GM23338 (cell line): ENCODE results near the gene NUP88. TPM values are rescaled to one million over a fixed set of nuclear protein-coding genes. Genes with fewer than 3 reads are reported as not detected.
A peak's percentile ranks its signal among the peaks of the same experiment; 100 is the strongest.

Experiments used
- ATAC-seq: fragments of 200-7000 bp; cut with Tn5 transposase; 3 replicates; pipeline ENCODE4 v1.9.1; 2020
- DNase-seq: peaks from one replicate; pipeline ENCODE4 v3.0.0-alpha.2; 2015; ENCODE audit warnings: low spot score
- H2AFZ ChIP-seq: fragments of 200-600 bp; sonication (generic); 2 replicates; pipeline ENCODE4 v1.8.0; 2016; ENCODE audit warnings: antibody characterized with exemption, mild to moderate bottlenecking, moderate library complexity
- H3F3A ChIP-seq: fragments of 200-600 bp; sonication (generic); replicated peaks from 2 replicates; pipeline ENCODE4 v1.8.0; 2017; ENCODE audit warnings: antibody characterized with exemption, mixed run types, low read depth
- H3K27ac ChIP-seq: fragments of 200-600 bp; sonication (generic); 2 replicates; pipeline ENCODE4 v1.6.1; 2016; ENCODE audit warnings: low read depth
- H3K27me3 ChIP-seq: fragments of 200-600 bp; sonication (generic); 2 replicates; pipeline ENCODE4 v1.8.0; 2016; ENCODE audit warnings: mild to moderate bottlenecking, mixed run types, moderate library complexity; ENCODE audit not compliant: insufficient read depth
- H3K36me3 ChIP-seq: fragments of 200-600 bp; sonication (generic); 2 replicates; pipeline ENCODE4 v1.8.0; 2016; ENCODE audit warnings: mild to moderate bottlenecking; ENCODE audit not compliant: insufficient read depth
- H3K4me1 ChIP-seq: fragments of 200-600 bp; sonication (generic); 2 replicates; pipeline ENCODE4 v1.8.0; 2016; ENCODE audit warnings: mild to moderate bottlenecking, moderate library complexity; ENCODE audit not compliant: insufficient read depth
- H3K4me2 ChIP-seq: fragments of 200-600 bp; sonication (generic); 2 replicates; pipeline ENCODE4 v1.7.1; 2017; ENCODE audit warnings: mixed run types
- H3K4me3 ChIP-seq: fragments of 200-600 bp; sonication (generic); 2 replicates; pipeline ENCODE4 v1.6.1; 2016; ENCODE audit warnings: mixed run types
- H3K79me2 ChIP-seq: fragments of 200-600 bp; sonication (generic); replicated peaks from 2 replicates; pipeline ENCODE4 v1.8.0; 2017; ENCODE audit warnings: mild to moderate bottlenecking; ENCODE audit not compliant: insufficient read depth
- H3K9me2 ChIP-seq: fragments of 200-600 bp; sonication (generic); 2 replicates; pipeline ENCODE4 v1.8.0; 2017; ENCODE audit not compliant: insufficient read depth
- H4K20me1 ChIP-seq: fragments of 200-600 bp; sonication (generic); replicated peaks from 2 replicates; pipeline ENCODE4 v1.8.0; 2017; ENCODE audit warnings: mild to moderate bottlenecking; ENCODE audit not compliant: insufficient read depth
- H3K27ac Mint-ChIP-seq: 2 replicates; pipeline ENCODE4 v1.8.0; 2020; ENCODE audit warnings: inconsistent platforms, mild to moderate bottlenecking, moderate library complexity, mixed read lengths
- H3K27me3 Mint-ChIP-seq: 3 replicates; pipeline ENCODE4 v1.8.0; 2022; ENCODE audit warnings: low read depth, mild to moderate bottlenecking, moderate library complexity, mixed read lengths, inconsistent platforms; ENCODE audit not compliant: insufficient read depth, poor library complexity
- H3K36me3 Mint-ChIP-seq: 3 replicates; pipeline ENCODE4 v1.8.0; 2021; ENCODE audit warnings: low read depth, mild to moderate bottlenecking, inconsistent platforms, moderate library complexity, mixed read lengths
- H3K4me1 Mint-ChIP-seq: 3 replicates; pipeline ENCODE4 v1.8.0; 2020; ENCODE audit warnings: mild to moderate bottlenecking, inconsistent platforms, mixed read lengths
- H3K4me3 Mint-ChIP-seq: 3 replicates; pipeline ENCODE4 v1.8.0; 2021; ENCODE audit warnings: moderate library complexity, mild to moderate bottlenecking, inconsistent platforms, mixed read lengths
- H3K9me3 Mint-ChIP-seq: 3 replicates; pipeline ENCODE4 v1.8.0; 2020; ENCODE audit warnings: moderate library complexity, mild to moderate bottlenecking, inconsistent platforms, mixed read lengths
- CREB1 ChIP-seq: fragments of 250-450 bp; sonication (Bioruptor Pico); IDR thresholded peaks from 2 replicates; pipeline ENCODE4 v1.5.0; 2020; ENCODE audit warnings: low read depth, mild to moderate bottlenecking, moderate library complexity
- ETS1 ChIP-seq: IDR thresholded peaks from 2 replicates; pipeline ENCODE4 v1.6.1; 2016; ENCODE audit warnings: antibody characterized with exemption
- EZH2 ChIP-seq: fragments of 200-600 bp; sonication (generic); IDR thresholded peaks from one replicate; pipeline ENCODE4 v1.8.0; 2017; ENCODE audit warnings: antibody characterized with exemption, mild to moderate bottlenecking, low read depth; ENCODE audit not compliant: unreplicated experiment
- EZH2phosphoT487 ChIP-seq: fragments of 200-600 bp; sonication (generic); IDR thresholded peaks from one replicate; pipeline ENCODE4 v1.8.1; 2018; ENCODE audit warnings: antibody characterized with exemption; ENCODE audit not compliant: unreplicated experiment
- JUNB ChIP-seq: IDR thresholded peaks from one replicate; pipeline ENCODE4 v1.6.1; 2016; ENCODE audit warnings: antibody characterized with exemption; ENCODE audit not compliant: unreplicated experiment
- POLR2AphosphoS5 ChIP-seq: IDR thresholded peaks from 2 replicates; pipeline ENCODE4 v1.6.1; 2016; ENCODE audit warnings: antibody characterized with exemption, low read depth
- REST ChIP-seq: IDR thresholded peaks from one replicate; pipeline ENCODE4 v1.6.1; 2018; ENCODE audit warnings: antibody characterized with exemption; ENCODE audit not compliant: unreplicated experiment
- STAT1 ChIP-seq: IDR thresholded peaks from one replicate; pipeline ENCODE4 v1.6.1; 2016; ENCODE audit warnings: antibody characterized with exemption; ENCODE audit not compliant: unreplicated experiment
- ZNF114 ChIP-seq: fragments of 250-450 bp; sonication (Bioruptor Pico); IDR thresholded peaks from 2 replicates; pipeline ENCODE4 v1.5.0; 2020; ENCODE audit warnings: mild to moderate bottlenecking, moderate library complexity
- ZNF462 ChIP-seq: fragments of 250-450 bp; sonication (Bioruptor Pico); IDR thresholded peaks from 2 replicates; pipeline ENCODE4 v1.5.0; 2020; ENCODE audit warnings: mild to moderate bottlenecking, moderate library complexity
- polyA plus RNA-seq: library from polyadenylated mRNA; unstranded; fragments of >200 nt; fragmentation: Nextera tagmentation; extraction: Ambion mirVana; gene quantifications from 2 replicates; pipeline ENCODE4 v1.2.1, GENCODE V29; 2016
- total RNA-seq: library from RNA; depleted of rRNA; stranded (reverse); fragments of >200 nt; shearing (Covaris generic); gene quantifications from 2 replicates; pipeline ENCODE4 v1.2.3, GENCODE V29; 2014

NUP88 gene
- total and polyA plus RNA-seq, 2 experiments from 2014 or later, result 110 to 172 TPM

- peak within 1 kb of the TSS; percentile 89 for H3K27ac ChIP-seq
- peak within 1 kb of the TSS; percentile 86; the same call in 1 of the 2 replicates for H2AFZ ChIP-seq
- Mint-ChIP-seq H3K4me3 (peak within 1 kb of the TSS; percentile 98), H3K4me1 (peaks cover 6% of the 10 kb centered on the region), H3K9me3 (no peaks in the 10 kb centered on the region), H3K36me3 (peaks cover 71% of the 10 kb centered on the region), H3K27me3 (peaks cover 10% of the 10 kb centered on the region), H3K27ac (peak within 1 kb of the TSS; percentile 99)
- H3K79me2 ChIP-seq, result peaks cover 84% of the 10 kb centered on the region
- H3K36me3 ChIP-seq, result peaks cover 51% of the 10 kb centered on the region
- peaks cover 8% of the 10 kb centered on the region for H3K4me1 ChIP-seq
- peak; percentile 92 for DNase-seq
- no peaks in the 10 kb centered on the region for H3K9me2 ChIP-seq
- H4K20me1 ChIP-seq, result peaks cover 24% of the 10 kb centered on the region
- peak within 1 kb of the TSS; percentile 94 for H3K4me3 ChIP-seq
- no peak for TF ChIP-seq REST
- TF ChIP-seq ZNF114 (CRISPR knock-in tag), result no peak
- no peak for TF ChIP-seq EZH2
- no peak for TF ChIP-seq CREB1
- no peak for TF ChIP-seq STAT1
- TF ChIP-seq ETS1, result peak; percentile 70; the same call in 1 of the 2 replicates
- peak; percentile 87 for TF ChIP-seq POLR2AphosphoS5
- peak within 1 kb of the TSS; percentile 100 for H3K4me2 ChIP-seq
- H3F3A ChIP-seq, result no peaks in the 10 kb centered on the region
- ATAC-seq, result peak; percentile 85
- no peaks in the 10 kb centered on the region for H3K27me3 ChIP-seq
These were observed 644 bp upstream of the NUP88 start, which contains the start of gene RPAIN for GRCh38 chr17:5419959-5420653. Gene RPAIN (plus strand): TSS chr17:5420182. CDS start chr17:5420211, 29 bp downstream.

- H3K4me1 ChIP-seq, result peaks cover 8% of the 10 kb centered on the region
- no peaks in the 10 kb centered on the region for H3K9me2 ChIP-seq
- H4K20me1 ChIP-seq, result peaks cover 24% of the 10 kb centered on the region
- H3K9me3 Mint-ChIP-seq, result no peaks in the 10 kb centered on the region
- peak overlapping the region; percentile 98 for H3K4me3 Mint-ChIP-seq
- H3K27me3 ChIP-seq, result no peaks in the 10 kb centered on the region
- ATAC-seq, result peak; percentile 8
- peak overlapping the region; percentile 89 for H3K27ac ChIP-seq
- H3K79me2 ChIP-seq, result peaks cover 87% of the 10 kb centered on the region
- H3K27me3 Mint-ChIP-seq, result peaks cover 10% of the 10 kb centered on the region
- H3K27ac Mint-ChIP-seq, result peak overlapping the region; percentile 99
- peaks cover 51% of the 10 kb centered on the region for H3K36me3 ChIP-seq
- H3K4me2 ChIP-seq, result peak overlapping the region; percentile 81
- peak; percentile 58 for DNase-seq
- H3F3A ChIP-seq, result no peaks in the 10 kb centered on the region
- peak overlapping the region; percentile 94 for H3K4me3 ChIP-seq
- peaks cover 64% of the 10 kb centered on the region for H3K36me3 Mint-ChIP-seq
- peak overlapping the region; percentile 34; the same call in 1 of the 2 replicates for H2AFZ ChIP-seq
- peaks cover 6% of the 10 kb centered on the region for H3K4me1 Mint-ChIP-seq
- TF ChIP-seq POLR2AphosphoS5 (no peak), ZNF462 (CRISPR knock-in tag) (no peak), JUNB (no peak), EZH2phosphoT487 (no peak)
These were observed 555 bp downstream of the NUP88 start for GRCh38 chr17:5418858-5419355.
